A549 (cell line): ENCODE measurements around the gene PHPT1.

Experiments used
- CBX2 ChIP-seq: fragments of 200-600 bp; sonication (generic); IDR thresholded peaks from 2 replicates; pipeline ENCODE4 v1.6.1; 2016; ENCODE audit warnings: low read depth, mild to moderate bottlenecking, borderline replicate concordance
- CTCF ChIP-seq: fragments of >200 bp; sonication (Bioruptor Twin); formaldehyde crosslinking; IDR thresholded peaks from 3 replicates; pipeline ENCODE4 v1.5.1; 2016
- EP300 ChIP-seq, 2 experiments: fragments of >200 bp; sonication (Bioruptor Twin); formaldehyde crosslinking; IDR thresholded peaks; 2 replicates in 1 of 2; 3 replicates in 1 of 2; pipeline ENCODE4 v1.6.1; 2016 to 2017
- HDAC2 ChIP-seq: fragments of 200-600 bp; sonication (generic); IDR thresholded peaks from 2 replicates; pipeline ENCODE4 v1.6.1; 2016
- NPAS2 ChIP-seq: fragments of 250-450 bp; sonication (Bioruptor Pico); IDR thresholded peaks from 2 replicates; pipeline ENCODE4 v1.8.0; 2022; ENCODE audit warnings: mild to moderate bottlenecking, moderate library complexity, borderline replicate concordance
- PBX3 ChIP-seq: IDR thresholded peaks from 2 replicates; pipeline ENCODE4 v1.6.1; 2012
- POLR2A ChIP-seq: IDR thresholded peaks from 2 replicates; pipeline ENCODE4 v1.6.1; 2012; ENCODE audit warnings: mild to moderate bottlenecking, low read length

GRCh38 chr9:136846376-136847087, 2.7 kb upstream of the PHPT1 start:
- no peak for TF ChIP-seq EP300 (IDR thresholded peaks at IDR 0.05)
- TF ChIP-seq HDAC2: no peak
- TF ChIP-seq CTCF: no peak
- TF ChIP-seq POLR2A: no peak
- no peak for TF ChIP-seq CBX2
- no peak for TF ChIP-seq NPAS2 (CRISPR knock-in tag)
- TF ChIP-seq PBX3: no peak
